GM19023 (cell line): ENCODE results near the gene PPM1H.
A peak's percentile ranks its signal among the peaks of the same experiment; 100 is the strongest.
"Not testable (repeated sequence)": the region's sequence is repeated elsewhere in the genome, so short reads cannot be mapped to it uniquely, and the experiment has no call there.

Source experiments
- ATAC-seq: cut with Tn5 transposase; IDR thresholded peaks from one replicate; pipeline ENCODE4 v1.9.1; 2021; ENCODE audit warnings: mild to moderate bottlenecking, moderate library complexity; ENCODE audit not compliant: unreplicated experiment

Gene PPM1H

DNA sequence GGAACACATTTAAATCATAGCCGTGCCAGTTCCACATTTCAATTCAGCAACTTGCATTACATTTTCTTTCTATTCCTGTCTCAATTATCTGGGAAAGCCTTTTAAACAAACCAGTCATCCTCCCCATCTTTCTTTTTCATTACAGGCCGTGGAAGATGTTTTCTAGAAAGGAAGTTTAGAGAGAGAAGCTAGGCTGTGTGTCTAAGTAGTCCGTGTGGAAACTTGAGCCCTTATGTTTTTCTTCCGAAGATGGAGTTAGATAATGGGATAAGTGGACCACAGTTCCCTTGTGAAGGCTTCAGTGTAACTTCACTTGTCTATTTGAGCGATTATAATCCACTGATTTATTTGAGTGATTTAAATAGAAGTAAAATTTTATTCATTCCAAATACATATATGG, 12.4 kb upstream of the PPM1H start:
- no peak for ATAC-seq

GRCh38 chr12:62943779-62944395, 8.9 kb upstream of the PPM1H start:
- no peak for ATAC-seq

- ATAC-seq = not testable (repeated sequence)
Observed at GRCh38 chr12:62942316-62942715, 7.4 kb upstream of the PPM1H start.

DNA sequence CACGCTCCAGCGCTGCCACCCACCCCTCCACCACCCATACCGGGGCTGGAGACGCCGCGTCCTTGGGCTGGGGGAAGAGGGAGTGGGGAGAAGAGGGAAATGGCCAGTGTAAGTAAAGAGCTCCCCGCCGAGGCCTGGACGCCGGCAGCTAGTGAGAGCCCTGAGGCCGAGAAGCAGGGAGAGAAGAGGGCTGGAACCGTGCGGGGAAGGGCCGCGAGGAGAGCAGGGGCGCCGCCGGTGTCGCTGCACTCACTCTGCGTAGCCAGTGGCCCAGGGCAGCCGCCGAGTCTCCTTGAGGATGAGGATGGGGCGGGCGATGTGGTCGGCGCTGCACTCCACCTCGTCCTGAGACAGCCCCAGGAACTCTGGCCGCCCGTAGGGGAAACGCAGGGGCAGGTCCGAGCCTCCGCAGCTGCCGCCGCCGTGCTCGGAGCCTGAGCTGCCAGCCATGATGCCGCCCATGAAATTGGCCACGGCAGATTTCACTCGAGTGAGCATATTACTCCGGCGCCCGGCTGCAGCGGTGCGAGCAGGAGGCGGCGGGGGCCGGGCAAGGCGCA, 631 bp downstream of the PPM1H start:
- peak; percentile 41 for ATAC-seq

DNA sequence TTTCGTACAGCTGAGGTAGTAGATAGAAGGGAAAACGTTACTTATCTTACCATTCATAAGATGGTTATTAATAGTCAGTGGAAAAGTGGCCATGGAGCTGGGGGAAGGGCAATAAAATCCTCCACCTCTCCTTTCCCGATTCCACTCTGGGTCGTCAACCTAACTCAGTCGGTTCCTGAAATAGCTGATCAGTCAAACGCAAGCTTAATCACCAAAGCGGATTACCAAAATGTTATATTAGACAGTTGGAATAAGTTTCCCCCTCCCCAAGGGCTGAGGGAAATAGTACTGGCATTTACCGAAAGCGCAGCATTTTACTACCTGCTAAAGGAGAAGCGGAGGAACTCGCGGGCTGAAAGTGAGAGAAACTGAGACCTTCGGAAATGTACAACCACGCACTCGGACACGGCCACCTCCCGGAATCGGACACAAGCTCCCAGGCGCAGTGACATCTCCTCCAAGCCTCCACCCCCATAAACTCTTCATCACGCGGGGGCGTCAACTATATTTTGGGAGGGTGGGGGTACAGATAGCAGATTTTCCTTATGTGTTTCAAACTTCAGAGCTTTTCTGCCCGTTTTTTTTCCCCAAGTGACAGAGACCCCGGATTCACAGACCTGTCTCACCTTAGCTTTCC, 1.2 kb downstream of the PPM1H start:
- no peak for ATAC-seq

- ATAC-seq = no peak
Observed at GRCh38 chr12:62933220-62933601, 1.7 kb downstream of the PPM1H start.

DNA sequence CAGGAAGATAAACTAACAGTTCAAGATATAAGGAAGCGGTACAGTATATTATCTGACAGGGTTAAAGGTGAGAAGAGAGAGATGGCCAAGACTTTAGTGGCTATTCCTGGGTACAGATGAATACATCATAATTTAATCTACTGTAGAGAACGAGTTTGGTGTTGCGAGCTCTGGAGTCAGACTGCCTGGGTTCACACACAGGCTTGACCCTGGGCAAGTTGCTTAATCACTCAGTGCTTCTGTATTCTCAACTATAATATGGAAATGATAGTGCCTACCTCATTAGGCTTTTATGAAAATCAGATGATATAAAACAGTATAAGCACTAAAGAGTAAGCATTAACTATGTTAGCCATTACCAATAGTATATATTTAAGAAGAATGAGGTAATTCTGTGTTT, 3.5 kb downstream of the PPM1H start:
- ATAC-seq = no peak

DNA sequence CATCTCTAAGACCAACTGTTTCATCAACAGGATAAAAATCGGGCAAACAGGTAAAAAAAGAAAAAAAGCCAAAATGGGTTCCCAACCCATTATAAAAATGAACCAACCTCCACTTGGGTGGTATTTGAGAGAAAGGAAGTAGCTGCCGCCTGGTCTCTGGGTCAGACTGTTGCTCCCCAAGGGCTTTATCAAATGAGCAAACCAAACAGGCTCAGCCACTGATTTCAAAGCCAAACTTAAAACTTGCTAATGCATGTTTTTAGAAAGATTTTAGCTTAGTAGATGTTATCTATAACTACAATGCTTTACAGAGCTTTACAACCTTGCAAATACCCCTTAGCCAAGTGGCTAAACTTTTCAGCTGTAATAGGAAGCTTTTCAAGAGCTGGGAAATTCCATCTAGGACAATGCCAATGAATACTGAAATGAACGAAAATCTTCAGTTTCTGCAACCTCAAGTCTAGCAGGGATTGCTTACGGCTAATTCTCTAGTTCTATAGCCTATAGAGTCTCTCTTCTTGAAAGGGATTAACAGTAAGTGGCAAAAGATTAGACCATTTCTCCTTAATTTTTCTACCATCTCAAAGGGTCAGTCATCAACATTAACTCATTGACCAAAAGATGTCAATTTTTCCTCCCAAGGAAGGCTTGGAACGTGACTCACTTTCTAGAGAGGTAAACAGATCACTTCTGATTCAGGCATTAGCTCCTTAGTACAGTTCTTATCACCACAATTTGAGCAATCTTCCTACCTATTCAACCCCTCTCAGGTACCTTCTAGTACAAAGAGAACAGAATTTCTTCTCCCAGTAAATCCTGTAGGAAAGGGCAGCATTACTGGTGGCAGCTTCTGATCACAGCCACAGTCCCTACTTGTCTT, 4.2 kb downstream of the PPM1H start:
- ATAC-seq = no peak

- ATAC-seq = no peak
Observed at GRCh38 chr12:62928632-62929031, 6.3 kb downstream of the PPM1H start.

DNA sequence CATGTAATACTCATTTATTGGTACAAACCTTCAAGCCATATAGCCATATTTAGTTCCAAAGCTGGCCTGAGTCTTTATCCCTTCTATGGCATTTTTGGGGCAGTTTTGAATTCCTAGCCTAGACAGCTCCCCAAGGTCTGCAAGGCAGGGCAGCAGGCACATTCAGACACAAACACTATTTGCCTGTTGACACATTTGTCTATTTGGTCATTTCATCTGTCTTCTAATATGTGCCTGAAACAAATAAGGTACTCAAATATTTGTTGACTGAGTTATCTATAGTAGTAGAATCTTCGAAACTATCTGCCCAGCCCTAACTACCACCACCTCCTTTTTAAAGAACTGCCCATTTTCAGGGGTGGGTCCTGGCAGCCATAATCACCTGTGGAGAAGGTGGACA, 9.3 kb downstream of the PPM1H start:
- no peak for ATAC-seq

GRCh38 chr12:62924084-62924483, 10.9 kb downstream of the PPM1H start:
- ATAC-seq = no peak

DNA sequence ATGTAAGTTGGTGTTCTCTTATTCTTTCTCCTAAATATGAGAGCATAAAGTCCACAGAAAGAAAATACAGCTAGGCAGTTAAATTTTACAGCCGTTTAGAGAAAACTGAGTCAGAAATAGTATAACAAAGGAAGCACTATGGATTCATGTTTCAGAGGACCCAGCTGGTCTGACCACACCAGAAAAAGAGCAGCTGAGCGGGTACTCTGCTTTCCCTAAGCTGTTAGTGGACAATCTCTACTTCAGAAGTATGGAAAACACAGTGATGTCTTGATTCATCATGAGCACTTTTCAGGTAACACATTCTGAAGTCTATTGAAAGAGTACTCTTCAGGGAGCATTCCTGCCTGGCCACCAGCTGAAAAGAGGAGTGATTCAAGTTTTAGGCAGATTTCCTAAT, 12.4 kb downstream of the PPM1H start:
- ATAC-seq = no peak

GRCh38 chr12:62919838-62920237, 15.1 kb downstream of the PPM1H start:
- ATAC-seq = no peak

GRCh38 chr12:62917926-62918325, 17.0 kb downstream of the PPM1H start:
- ATAC-seq = no peak

GRCh38 chr12:62916632-62917425, 18.1 kb downstream of the PPM1H start:
- no peak for ATAC-seq

DNA sequence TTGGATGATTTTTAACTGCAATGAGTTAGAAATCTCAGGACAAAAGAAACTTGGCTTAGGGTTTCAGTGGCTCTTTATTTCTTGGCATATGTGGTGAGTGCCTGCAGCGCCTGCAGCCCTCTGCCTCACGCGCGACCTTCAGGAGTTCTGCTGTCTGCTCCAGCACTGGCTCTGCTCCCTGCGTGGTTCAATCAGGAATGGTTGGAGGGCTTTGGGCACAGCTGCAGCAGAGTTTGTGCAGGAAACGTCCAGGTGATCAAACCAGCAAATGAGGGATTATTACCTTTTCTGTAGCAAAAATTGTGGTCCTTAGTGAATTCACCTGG, 19.8 kb downstream of the PPM1H start:
- no peak for ATAC-seq

GRCh38 chr12:62914443-62915203, 20.3 kb downstream of the PPM1H start:
- ATAC-seq = no peak

- no peak for ATAC-seq
Observed at GRCh38 chr12:62913380-62913779, 21.6 kb downstream of the PPM1H start.

GRCh38 chr12:62912644-62913043, 22.3 kb downstream of the PPM1H start:
- no peak for ATAC-seq

DNA sequence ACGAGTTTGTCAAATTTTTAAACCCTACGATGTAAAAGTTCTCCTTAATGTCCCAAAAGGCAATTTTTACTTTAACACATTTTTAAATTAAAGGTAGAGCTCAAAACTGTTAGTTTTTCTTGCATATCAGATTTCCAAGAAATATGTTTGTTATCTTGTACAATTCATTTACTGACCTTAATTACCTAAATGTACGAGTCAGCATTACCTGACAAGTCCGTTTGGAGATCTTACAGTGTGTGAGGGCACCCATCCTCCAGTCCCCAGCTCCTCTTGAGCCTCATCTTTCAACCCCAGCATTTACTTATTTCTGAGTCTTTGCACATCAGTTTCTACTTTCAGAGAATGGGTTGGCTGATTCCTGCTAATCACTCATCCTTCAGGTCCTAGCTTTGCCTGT, 23.7 kb downstream of the PPM1H start:
- ATAC-seq = no peak
